SKM-1 treated with dmso at 0.1 percent for 144 hours (cell line): ENCODE measurements around the gene CREB1.
A peak's percentile ranks its signal among the peaks of the same experiment; 100 is the strongest.
"Not testable (repeated sequence)": the region's sequence is repeated elsewhere in the genome, so short reads cannot be mapped to it uniquely, and the experiment has no call there.

Experiments
- DNase-seq: peaks from one replicate; lab custom pipeline; 2025; ENCODE audit not compliant: unreplicated experiment; lab: John Stamatoyannopoulos, UW

Gene CREB1

GRCh38 chr2:207614824-207615223, 85.1 kb downstream of the CREB1 start:
- no peak for DNase-seq

GRCh38 chr2:207616185-207616584, 86.4 kb downstream of the CREB1 start:
- DNase-seq, result no peak

- DNase-seq, result no peak
Observed at GRCh38 chr2:207617011-207617671, 87.4 kb downstream of the CREB1 start.

- peak; percentile 51 for DNase-seq
Observed at GRCh38 chr2:207619764-207620203, 90.0 kb downstream of the CREB1 start.

- DNase-seq, result no peak
Observed at GRCh38 chr2:207621501-207622039, 91.8 kb downstream of the CREB1 start.

- DNase-seq, result peak; percentile 59
Observed at GRCh38 chr2:207624185-207625013, 94.6 kb downstream of the CREB1 start.

GRCh38 chr2:207625014-207625907, 95.5 kb downstream of the CREB1 start, which contains the start of gene METTL21A:
TSS of gene METTL21A (minus strand) at chr2:207625394. CDS start at chr2:207624375, 1,019 bp downstream.
- DNase-seq, result peak; percentile 87

- DNase-seq, result no peak
Observed at GRCh38 chr2:207629553-207629952, 99.8 kb downstream of the CREB1 start.

GRCh38 chr2:207630491-207630890, 100.7 kb downstream of the CREB1 start:
- DNase-seq, result no peak

GRCh38 chr2:207632575-207633493, 103.1 kb downstream of the CREB1 start:
- DNase-seq, result peak; percentile 84

GRCh38 chr2:207633686-207634085, 103.9 kb downstream of the CREB1 start:
- no peak for DNase-seq

- peak; percentile 19 for DNase-seq
Observed at GRCh38 chr2:207635468-207636200, 105.9 kb downstream of the CREB1 start.

- not testable (repeated sequence) for DNase-seq
Observed at GRCh38 chr2:207639288-207639687, 109.5 kb downstream of the CREB1 start.

- no peak for DNase-seq
Observed at GRCh38 chr2:207640160-207640559, 110.4 kb downstream of the CREB1 start.

- DNase-seq, result no peak
Observed at GRCh38 chr2:207640661-207641060, 110.9 kb downstream of the CREB1 start.

GRCh38 chr2:207643892-207644291, 114.1 kb downstream of the CREB1 start:
- no peak for DNase-seq

GRCh38 chr2:207646582-207646981, 116.8 kb downstream of the CREB1 start:
- not testable (repeated sequence) for DNase-seq
